ENCODE results near the gene EFNA4. TPM values are rescaled to one million over a fixed set of nuclear protein-coding genes. Genes with fewer than 3 reads are reported as not detected.

Gene EFNA4
- total and polyA plus RNA-seq, 2 donors (not counting 1 experiment from before 2014, with no cell fraction given), result 8.4 to 10.6 TPM

DNA sequence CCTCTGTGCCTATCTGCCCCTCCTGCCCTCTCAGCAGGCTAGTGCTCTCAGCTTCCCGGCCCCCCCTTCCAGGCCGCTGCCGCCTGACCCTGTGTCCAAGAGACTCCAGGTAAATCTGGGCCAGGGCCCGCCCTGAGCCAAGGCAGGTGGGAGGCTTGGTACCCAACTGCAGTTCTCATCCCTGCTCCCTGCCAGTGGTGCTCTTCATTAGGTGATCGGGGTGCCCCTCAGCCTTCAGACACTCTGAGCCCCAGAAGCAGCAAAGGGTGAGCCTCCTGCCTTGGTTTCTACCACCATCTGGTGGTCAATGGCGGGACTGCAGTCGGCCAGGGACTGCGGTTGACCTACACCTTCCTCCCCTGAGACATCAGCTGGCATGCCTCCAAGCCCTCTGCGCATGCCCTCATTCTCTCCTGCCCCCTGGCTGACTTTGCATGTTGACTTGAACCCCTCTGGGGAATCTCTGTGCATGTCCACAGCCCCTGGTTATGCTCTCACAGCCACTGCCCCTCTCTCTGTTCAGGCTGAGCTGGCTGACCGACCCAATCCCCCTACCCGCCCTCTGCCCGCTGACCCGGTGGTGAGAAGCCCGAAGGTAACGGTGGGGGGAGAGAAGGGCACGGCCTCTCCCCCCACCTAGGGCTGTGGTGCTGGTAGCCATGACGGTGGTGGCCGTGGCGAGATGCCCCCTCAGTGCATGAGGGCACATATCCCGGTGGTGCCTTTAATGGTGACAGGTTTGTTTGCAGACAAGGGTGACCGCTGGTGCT lies 2.0 kb upstream of the EFNA4 start:
- no peak overlapping the region for H2AFZ ChIP-seq (ENCODE audit: insufficient read depth, low read depth, low read length, poor library complexity, severe bottlenecking)
- peak overlapping the region; percentile 86 for H3K27ac Mint-ChIP-seq

More for the DNA sequence above, 2.0 kb upstream of the EFNA4 start:
- ChIA-PET CTCF (interaction anchor here (0.5 to 20.2 kb wide), 37 partner anchors 10 to 583 kb away, joined by 3 to 370 read pairs (median 5); partner anchors contain the start of genes ADAM15, EFNA3, KRTCAP2 and PBXIP1), POLR2A (interaction anchor here (0.7 to 1.7 kb wide), 6 partner anchors 9 to 190 kb away, joined by 3 to 8 read pairs (median 4); partner anchors contain the start of gene ADAM15)
- Histone ChIP-seq H3K27me3 (replicated peaks in 1 of 4; ENCODE audit: control extremely low read depth in 1 of 4, control insufficient read depth in 3 of 4, insufficient read depth in 4 of 4, low read length in 3 of 4) (peaks cover 0 to 3% (median 0%) of the 10 kb centered on the region in 4 experiments), H3K36me3 (replicated peaks in 1 of 2; ENCODE audit: control extremely low read depth in 1 of 2, control insufficient read depth in 1 of 2, extremely low read depth in 1 of 2, insufficient read depth in 2 of 2, low read length in 1 of 2) (peaks cover 0 to 7% of the 10 kb centered on the region in 2 experiments), H3K4me1 (ENCODE audit: control insufficient read depth in 2 of 2, insufficient read depth in 2 of 2, low read length in 2 of 2) (peaks cover 27 to 41% of the 10 kb centered on the region in 2 donors), H3K9ac (ENCODE audit: low read length) (no peak overlapping the region), H4K20me1 (ENCODE audit: control insufficient read depth, insufficient read depth, low read length, poor library complexity, severe bottlenecking) (peaks cover 30% of the 10 kb centered on the region), H3K27ac (ENCODE audit: low read length in 2 of 2) (no peak overlapping the region), H3K4me2 (replicated peaks; ENCODE audit: low read depth, low read length, poor library complexity, severe bottlenecking) (peak overlapping the region; percentile 96), H3K4me3 (ENCODE audit: control extremely low read depth in 1 of 5, extremely low read depth in 1 of 5, insufficient read depth in 1 of 5, low read depth in 2 of 5, low read length in 4 of 5) (peak overlapping the region in 2 of 5 experiments; percentile 7 to 38), H3K79me2 (ENCODE audit: control insufficient read depth, insufficient read depth, low read length) (peaks cover 24% of the 10 kb centered on the region), H3K9me3 (ENCODE audit: control extremely low read depth in 1 of 3, control insufficient read depth in 2 of 3, insufficient read depth in 1 of 3, low read length in 2 of 3) (no peaks in the 10 kb centered on the region)
- H3K27me3 Mint-ChIP-seq, result no peaks in the 10 kb centered on the region
- intact Hi-C loops (cut with micrococcal nuclease), result loop anchor here (1.0 to 10.0 kb wide), 9 partner anchors 10 to 1389 kb away; partner anchors contain the start of genes ADAM15, ADAR and ILF2
- H3K9me3 Mint-ChIP-seq (ENCODE audit: insufficient read depth), result no peaks in the 10 kb centered on the region
- WGBS (ENCODE audit: insufficient coverage), result 47% methylated on average over 20 of the region's 21 CpGs
- TF ChIP-seq EZH2 (IDR thresholded peaks at IDR 0.05; ENCODE audit: borderline replicate concordance, insufficient read depth, low read depth, low read length, poor library complexity, severe bottlenecking), result no peak
- TF ChIP-seq, protein P1, sequence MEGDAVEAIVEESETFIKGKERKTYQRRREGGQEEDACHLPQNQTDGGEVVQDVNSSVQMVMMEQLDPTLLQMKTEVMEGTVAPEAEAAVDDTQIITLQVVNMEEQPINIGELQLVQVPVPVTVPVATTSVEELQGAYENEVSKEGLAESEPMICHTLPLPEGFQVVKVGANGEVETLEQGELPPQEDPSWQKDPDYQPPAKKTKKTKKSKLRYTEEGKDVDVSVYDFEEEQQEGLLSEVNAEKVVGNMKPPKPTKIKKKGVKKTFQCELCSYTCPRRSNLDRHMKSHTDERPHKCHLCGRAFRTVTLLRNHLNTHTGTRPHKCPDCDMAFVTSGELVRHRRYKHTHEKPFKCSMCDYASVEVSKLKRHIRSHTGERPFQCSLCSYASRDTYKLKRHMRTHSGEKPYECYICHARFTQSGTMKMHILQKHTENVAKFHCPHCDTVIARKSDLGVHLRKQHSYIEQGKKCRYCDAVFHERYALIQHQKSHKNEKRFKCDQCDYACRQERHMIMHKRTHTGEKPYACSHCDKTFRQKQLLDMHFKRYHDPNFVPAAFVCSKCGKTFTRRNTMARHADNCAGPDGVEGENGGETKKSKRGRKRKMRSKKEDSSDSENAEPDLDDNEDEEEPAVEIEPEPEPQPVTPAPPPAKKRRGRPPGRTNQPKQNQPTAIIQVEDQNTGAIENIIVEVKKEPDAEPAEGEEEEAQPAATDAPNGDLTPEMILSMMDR (IDR thresholded peaks at IDR 0.05), result peak; percentile 87
- DNase-seq, result peak; percentile 97
- H3K4me3 Mint-ChIP-seq, result peak overlapping the region; percentile 85
- peaks cover 36% of the 10 kb centered on the region for H3K4me1 Mint-ChIP-seq
- peak; percentile 65 for ATAC-seq (ENCODE audit: low read depth)
